GM12878 (cell line): ENCODE measurements around the gene USP21. TPM values are rescaled to one million over a fixed set of nuclear protein-coding genes. Genes with fewer than 3 reads are reported as not detected.

Experiments used
- ATAC-seq: fragments of 200-7000 bp; cut with Tn5 transposase; 3 replicates; pipeline ENCODE4 v1.9.1; 2020; ENCODE audit warnings: mild to moderate bottlenecking, moderate library complexity
- BruUV-seq: library from RNA; stranded (reverse); fragments of 400-500 nt; replicated peaks from 2 replicates; lab custom pipeline; 2021; lab: Mats Ljungman, UMichigan
- CTCF ChIA-PET: fragments of 300-600 bp; sonication (Branson Sonifier 250); formaldehyde crosslinking; extraction: SDS; loops from one replicate; lab custom pipeline; 2021; ENCODE audit warnings: inconsistent platforms; lab: Yijun Ruan, JAX
- POLR2A ChIA-PET: fragments of 350-600 bp; formaldehyde crosslinking; extraction: SDS; loops from one replicate; lab custom pipeline; 2021; ENCODE audit warnings: inconsistent platforms; lab: Charles Lee
- RAD21 ChIA-PET: fragments of 300-600 bp; sonication (Branson Sonifier 250); formaldehyde crosslinking; loops from one replicate; lab custom pipeline; 2023; ENCODE audit warnings: antibody characterized with exemption; ENCODE audit not compliant: unreplicated experiment; lab: Charles Lee
- SMC1A ChIA-PET: fragments of 300-600 bp; sonication (Branson Sonifier 250); formaldehyde crosslinking; loops from one replicate; lab custom pipeline; 2023; ENCODE audit not compliant: unreplicated experiment, uncharacterized antibody; lab: Charles Lee
- DNase-seq: peaks from one replicate; pipeline ENCODE4 v3.0.0-alpha.2; 2011; ENCODE audit warnings: low read depth, low spot score
- FAIRE-seq: peaks from 3 replicates; lab custom pipeline; 2011; peaks lifted over from hg19 to GRCh38; lab: Jason Lieb, UNC
- H2AFZ ChIP-seq: 2 replicates; pipeline ENCODE4 v1.6.0; 2011; ENCODE audit warnings: low read depth, low read length, control low read depth; ENCODE audit not compliant: control insufficient read depth
- H3K27ac ChIP-seq: 2 replicates; pipeline ENCODE4 v1.5.1; 2011; ENCODE audit warnings: control low read depth; ENCODE audit not compliant: control insufficient read depth, insufficient read depth
- H3K27me3 ChIP-seq, 2 experiments: replicated peaks in 1 of 2; 2 replicates each; pipeline versions ENCODE4 v1.6.0 to v1.6.1; 2011; ENCODE audit warnings: low read length in 1 of 2; ENCODE audit not compliant: control insufficient read depth in 2 of 2, insufficient read depth in 2 of 2
- H3K36me3 ChIP-seq, 2 experiments: 2 replicates each; pipeline ENCODE4 v1.5.1; 2011; ENCODE audit warnings: low read length in 1 of 2; ENCODE audit not compliant: control insufficient read depth in 2 of 2, insufficient read depth in 2 of 2
- H3K4me1 ChIP-seq: 2 replicates; pipeline ENCODE4 v1.6.1; 2011; ENCODE audit warnings: mild to moderate bottlenecking, low read length, moderate library complexity, mixed read lengths; ENCODE audit not compliant: control insufficient read depth, insufficient read depth
- H3K4me2 ChIP-seq: 2 replicates; pipeline ENCODE4 v1.6.0; 2011; ENCODE audit warnings: control low read depth; ENCODE audit not compliant: control insufficient read depth, insufficient read depth
- H3K4me3 ChIP-seq: fragments of 200-600 bp; sonication (generic); 2 replicates; pipeline ENCODE4 v1.5.1; 2016
- H3K79me2 ChIP-seq: 2 replicates; pipeline ENCODE4 v1.6.0; 2011; ENCODE audit warnings: low read length; ENCODE audit not compliant: control insufficient read depth, insufficient read depth
- H3K9ac ChIP-seq: 2 replicates; pipeline ENCODE4 v1.8.0; 2011; ENCODE audit warnings: low read length, control low read depth, mixed read lengths; ENCODE audit not compliant: control insufficient read depth, insufficient read depth
- H3K9me3 ChIP-seq: replicated peaks from 3 replicates; pipeline ENCODE4 v1.5.1; 2011; ENCODE audit warnings: mild to moderate bottlenecking, low read length; ENCODE audit not compliant: control insufficient read depth, insufficient read depth
- H4K20me1 ChIP-seq: 2 replicates; pipeline ENCODE4 v1.6.0; 2011; ENCODE audit not compliant: control insufficient read depth, insufficient read depth
- ATF3 ChIP-seq: IDR thresholded peaks from 2 replicates; pipeline ENCODE4 v1.6.1; 2011; ENCODE audit warnings: low read depth, mild to moderate bottlenecking, low read length, moderate library complexity, borderline replicate concordance; ENCODE audit errors: extremely low read depth
- CBX3 ChIP-seq: fragments of 200-600 bp; sonication (generic); IDR thresholded peaks from 2 replicates; pipeline ENCODE4 v1.6.1; 2016; ENCODE audit warnings: low read depth, borderline replicate concordance
- CEBPB ChIP-seq, 2 experiments: fragments of 150-350 bp in 1 of 2; IDR thresholded peaks; 2 replicates each; pipeline ENCODE4 v1.6.1; 2012 to 2014; ENCODE audit warnings: low read depth in 2 of 2, low read length in 2 of 2, borderline replicate concordance in 1 of 2, inconsistent platforms in 1 of 2
- CREM ChIP-seq: IDR thresholded peaks from 2 replicates; pipeline ENCODE4 v1.6.1; 2014; ENCODE audit warnings: antibody characterized with exemption, low read depth
- EGR1 ChIP-seq, 2 experiments: IDR thresholded peaks; 1 replicate in 1 of 2; 2 replicates in 1 of 2; pipeline ENCODE4 v1.6.1; 2011 to 2012; ENCODE audit warnings: low read depth in 2 of 2, low read length in 2 of 2, borderline replicate concordance in 1 of 2, mild to moderate bottlenecking in 1 of 2, moderate library complexity in 1 of 2
- GABPA ChIP-seq: IDR thresholded peaks from 2 replicates; pipeline ENCODE4 v1.6.1; 2014; ENCODE audit warnings: antibody characterized with exemption, low read depth, mild to moderate bottlenecking, inconsistent platforms
- HDAC2 ChIP-seq: fragments of 200-600 bp; sonication (generic); IDR thresholded peaks from 2 replicates; pipeline ENCODE4 v1.6.1; 2017
- IRF4 ChIP-seq: IDR thresholded peaks from 2 replicates; pipeline ENCODE4 v1.6.1; 2011; ENCODE audit warnings: low read depth, low read length
- MTA2 ChIP-seq: fragments of 450-650 bp; IDR thresholded peaks from 2 replicates; pipeline ENCODE4 v1.6.1; 2016; ENCODE audit warnings: low read depth, mild to moderate bottlenecking, moderate library complexity
- NFIC ChIP-seq: IDR thresholded peaks from 2 replicates; pipeline ENCODE4 v1.6.1; 2012; ENCODE audit warnings: low read depth, mild to moderate bottlenecking, inconsistent platforms, low read length, moderate library complexity
- PAX8 ChIP-seq: fragments of 450-650 bp; IDR thresholded peaks from 2 replicates; pipeline ENCODE4 v1.6.1; 2017; ENCODE audit warnings: mild to moderate bottlenecking, moderate library complexity
- POLR2AphosphoS2 ChIP-seq: IDR thresholded peaks from 2 replicates; pipeline ENCODE4 v1.6.1; 2011; ENCODE audit warnings: low read depth, mild to moderate bottlenecking, low read length, improper control_type of control experiment, moderate library complexity
- RUNX3 ChIP-seq: IDR thresholded peaks from 2 replicates; pipeline ENCODE4 v1.6.1; 2012; ENCODE audit warnings: low read length, inconsistent platforms
- SMARCA5 ChIP-seq: fragments of 450-650 bp; IDR thresholded peaks from 2 replicates; pipeline ENCODE4 v1.6.1; 2017; ENCODE audit warnings: mild to moderate bottlenecking
- SUPT20H ChIP-seq: IDR thresholded peaks from 2 replicates; pipeline ENCODE4 v1.6.1; 2011; ENCODE audit warnings: low read depth, mild to moderate bottlenecking, low read length, moderate library complexity, borderline replicate concordance; ENCODE audit not compliant: control insufficient read depth
- TCF3 ChIP-seq: IDR thresholded peaks from 2 replicates; pipeline ENCODE4 v1.6.1; 2012; ENCODE audit warnings: low read depth, mild to moderate bottlenecking, low read length, borderline replicate concordance; ENCODE audit not compliant: insufficient read depth
- YBX1 ChIP-seq: fragments of 450-650 bp; IDR thresholded peaks from 2 replicates; pipeline ENCODE4 v1.6.1; 2016; ENCODE audit warnings: antibody characterized with exemption
- ZZZ3 ChIP-seq: IDR thresholded peaks from 2 replicates; pipeline ENCODE4 v1.6.1; 2011; ENCODE audit warnings: low read depth; ENCODE audit not compliant: control insufficient read depth, insufficient read length
- WGBS: methylation state at CpG from one replicate; pipeline ENCODE4 v1.1.6; 2016; ENCODE audit warnings: low lambda C conversion rate; ENCODE audit not compliant: insufficient replicate concordance, insufficient coverage; ENCODE audit errors: missing lambda C conversion rate; 5-methylcytosine and 5-hydroxymethylcytosine counted together
- in situ Hi-C: fragments of 300-500 bp; cut with MboI; formaldehyde crosslinking; loops from 9 replicates; pipeline ENCODE4 v1.14.3; 2018; ENCODE audit warnings: mixed read lengths
- intact Hi-C: fragments of 100-400 bp; cut with micrococcal nuclease; formaldehyde crosslinking; loops from one replicate; pipeline ENCODE4 v1.14.2; 2022; ENCODE audit not compliant: unreplicated experiment
- polyA plus RNA-seq, 11 experiments: library from polyadenylated mRNA; depleted of rRNA in 4 of 11; unstranded in 6 of 11; stranded (reverse) in 5 of 11; fragments of >200 nt; fragmentation: Nextera tagmentation in 4 of 11; fragmentation: Illumina TruSeq in 1 of 11; extraction: Ambion mirVana in 4 of 11; extraction: Trizol in 1 of 11; gene quantifications; 1 replicate in 1 of 11; 2 replicates in 10 of 11; pipeline versions ENCODE4 v1.2.1 to v1.2.3, GENCODE V29; 2011 to 2016; ENCODE audit warnings: inconsistent platforms in 2 of 11, missing spikeins in 2 of 11, low read depth in 1 of 11
- total RNA-seq, 4 experiments: library from RNA; depleted of rRNA in 3 of 4; stranded (reverse); fragments of >200 nt in 3 of 4; fragmentation: Illumina TruSeq in 1 of 4; extraction: Trizol in 1 of 4; gene quantifications; 2 replicates each; pipeline versions ENCODE4 v1.2.1 to v1.2.3, GENCODE V29; 2013 to 2021
- TF ChIP-seq, protein P1 (sequence below): IDR thresholded peaks from 2 replicates; pipeline ENCODE4 v1.6.1; 2011; ENCODE audit warnings: borderline replicate concordance, low read depth, mild to moderate bottlenecking, moderate library complexity, low read length; ENCODE audit not compliant: insufficient read depth, poor library complexity, severe bottlenecking

Gene USP21
- total and polyA plus RNA-seq, 10 of the 15 experiments (the other 5 are each of a cell fraction or from before 2014, with no cell fraction given) = 3.2 to 28.6 (median 16.6) TPM

- H3K27me3 ChIP-seq = no peaks in the 10 kb centered on the region
- H3K9me3 ChIP-seq = no peaks in the 10 kb centered on the region
- ChIA-PET CTCF (interaction anchor here (0.6 to 3.7 kb wide), 7 partner anchors 9 to 205 kb away, joined by 3 to 44 read pairs (median 7); partner anchors contain the start of genes PPOX and TOMM40L), RAD21 (interaction anchor here (1.0 to 2.9 kb wide), 4 partner anchors 12 to 48 kb away, joined by 4 to 21 read pairs (median 8); partner anchors contain the start of genes PPOX and TOMM40L), POLR2A (interaction anchor here (1.0 to 1.9 kb wide), 4 partner anchors 9 to 25 kb away, joined by 7 to 14 read pairs (median 8); partner anchors contain the start of genes NDUFS2 and PPOX), SMC1A (interaction anchor here (0.9 to 1.9 kb wide), 6 partner anchors 9 to 207 kb away, joined by 3 to 10 read pairs (median 4); partner anchors contain the start of genes PPOX and TOMM40L)
- 13% methylated on average over 50 of the region's 50 CpGs for WGBS
- H3K36me3 ChIP-seq = peaks cover 6 to 26% of the 10 kb centered on the region in 2 experiments
- intact Hi-C loops (no loop called here), in situ Hi-C loops (no loop called here)
- H3K79me2 ChIP-seq = peaks cover 23% of the 10 kb centered on the region
- FAIRE-seq = no peak
- H3K4me3 ChIP-seq = peak within 1 kb of the TSS; percentile 90
- H4K20me1 ChIP-seq = no peaks in the 10 kb centered on the region
- ATAC-seq = peak; percentile 93
- peak within 1 kb of the TSS; percentile 87 for H3K27ac ChIP-seq
- H2AFZ ChIP-seq = peak within 1 kb of the TSS; percentile 96
- DNase-seq = no peak
- peak within 1 kb of the TSS; percentile 69 for H3K9ac ChIP-seq
- TSS peak; percentile 86 for BruUV-seq
- H3K4me2 ChIP-seq = peak within 1 kb of the TSS; percentile 87
- H3K4me1 ChIP-seq = peaks cover 33% of the 10 kb centered on the region
- TF ChIP-seq YBX1 = no peak
- TF ChIP-seq IRF4 = 0 out of 2 replicates have a peak, but pooled peaks have one; percentile 16
- TF ChIP-seq, protein P1, sequence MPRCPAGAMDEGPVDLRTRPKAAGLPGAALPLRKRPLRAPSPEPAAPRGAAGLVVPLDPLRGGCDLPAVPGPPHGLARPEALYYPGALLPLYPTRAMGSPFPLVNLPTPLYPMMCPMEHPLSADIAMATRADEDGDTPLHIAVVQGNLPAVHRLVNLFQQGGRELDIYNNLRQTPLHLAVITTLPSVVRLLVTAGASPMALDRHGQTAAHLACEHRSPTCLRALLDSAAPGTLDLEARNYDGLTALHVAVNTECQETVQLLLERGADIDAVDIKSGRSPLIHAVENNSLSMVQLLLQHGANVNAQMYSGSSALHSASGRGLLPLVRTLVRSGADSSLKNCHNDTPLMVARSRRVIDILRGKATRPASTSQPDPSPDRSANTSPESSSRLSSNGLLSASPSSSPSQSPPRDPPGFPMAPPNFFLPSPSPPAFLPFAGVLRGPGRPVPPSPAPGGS = peak; percentile 31
- TF ChIP-seq SMARCA5 = no peak
- no peak for TF ChIP-seq CEBPB (IDR thresholded peaks at IDR 0.05; ENCODE audit: borderline replicate concordance in 1 of 2, low read depth in 2 of 2, low read length in 2 of 2)
- no peak for TF ChIP-seq ZZZ3
- TF ChIP-seq GABPA = no peak
- TF ChIP-seq TCF3 = no peak
- TF ChIP-seq CBX3 = no peak
- no peak for TF ChIP-seq ATF3
- TF ChIP-seq RUNX3 = peak; percentile 51
- no peak for TF ChIP-seq PAX8
- TF ChIP-seq SUPT20H = no peak
- peak in 1 of 2 experiments; percentile 96; a peak in 2 of 3 replicates for TF ChIP-seq EGR1 (IDR thresholded peaks at IDR 0.05; ENCODE audit: borderline replicate concordance in 1 of 2, low read depth in 2 of 2, low read length in 2 of 2)
- peak; percentile 73 for TF ChIP-seq CREM
- no peak for TF ChIP-seq NFIC
- TF ChIP-seq HDAC2 = no peak
- peak; percentile 75 for TF ChIP-seq POLR2AphosphoS2
- TF ChIP-seq MTA2 = no peak
These were observed 18.0 kb downstream of the USP21 start, which contains the start of gene B4GALT3 for GRCh38 chr1:161177112-161177935. B4GALT3 (minus strand) TSS chr1:161177507; CDS start chr1:161176060, 1,447 bp downstream.
